GM21723 (cell line): ENCODE data around the gene EFCAB8.

Source experiments
- ATAC-seq: cut with Tn5 transposase; IDR thresholded peaks from one replicate; pipeline ENCODE4 v1.9.1; 2021; ENCODE audit warnings: mild to moderate bottlenecking, moderate library complexity; ENCODE audit not compliant: unreplicated experiment

Gene EFCAB8

GRCh38 chr20:32909451-32909850, 50.7 kb downstream of the EFCAB8 start:
- ATAC-seq = no peak

DNA sequence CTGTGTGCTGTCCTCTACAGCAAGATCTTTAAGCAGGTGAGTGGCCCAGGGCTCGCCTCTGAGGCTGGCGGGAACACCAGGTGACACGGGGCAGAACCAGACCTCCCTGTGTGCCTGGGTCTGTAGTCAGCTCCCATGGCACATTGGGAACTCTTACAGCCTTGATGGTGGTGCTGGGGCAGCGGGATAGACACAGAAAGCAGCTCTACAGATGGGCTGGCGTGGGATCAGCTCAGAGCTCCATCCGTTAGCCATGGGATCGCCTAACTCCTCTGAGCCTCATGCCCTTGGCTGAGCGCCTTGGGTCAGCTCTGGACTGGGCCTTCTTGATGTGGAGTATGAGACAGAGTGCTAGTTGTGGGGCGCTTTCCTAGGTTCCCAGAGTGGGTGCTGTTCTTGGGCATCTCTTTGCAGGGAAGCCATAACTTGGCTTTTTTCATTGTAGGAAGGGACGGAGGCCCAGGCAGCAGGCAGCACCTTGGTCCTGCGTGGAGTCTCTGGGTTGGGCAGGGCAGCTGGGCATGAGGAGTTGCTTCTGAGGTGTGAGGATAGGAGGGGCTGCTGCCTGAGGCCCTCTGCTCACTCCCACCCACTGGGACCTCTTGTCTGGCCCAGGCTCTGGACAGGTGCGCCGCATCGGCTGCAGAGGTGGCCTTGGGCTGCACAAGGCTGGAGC, 51.3 kb downstream of the EFCAB8 start:
- no peak for ATAC-seq

DNA sequence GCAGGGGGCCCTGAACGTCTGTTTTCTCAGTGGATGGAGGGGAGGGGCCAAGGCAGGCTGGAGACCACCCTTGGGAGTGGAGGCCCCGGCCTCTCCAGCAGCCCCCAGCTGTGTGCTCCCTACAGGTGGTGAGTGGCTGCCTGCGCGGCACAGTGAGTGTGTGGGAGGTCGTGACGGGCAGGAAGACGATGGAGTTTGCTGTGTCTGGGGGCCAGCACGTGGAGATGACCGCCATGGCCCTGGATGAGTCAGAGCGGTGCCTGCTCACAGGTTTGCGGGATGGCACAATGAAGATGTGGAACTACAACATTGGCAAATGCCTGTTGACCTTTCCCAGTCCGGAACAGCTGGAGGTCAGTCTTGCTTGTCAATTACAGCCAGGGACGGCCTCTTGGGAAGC, 52.6 kb downstream of the EFCAB8 start:
- ATAC-seq = no peak

GRCh38 chr20:32912688-32913087, 54.0 kb downstream of the EFCAB8 start:
- ATAC-seq = no peak

- ATAC-seq = no peak
Observed at GRCh38 chr20:32914031-32914430, 55.3 kb downstream of the EFCAB8 start.

- no peak for ATAC-seq
Observed at GRCh38 chr20:32917191-32917950, 58.6 kb downstream of the EFCAB8 start.

GRCh38 chr20:32918296-32918695, 59.6 kb downstream of the EFCAB8 start:
- no peak for ATAC-seq

DNA sequence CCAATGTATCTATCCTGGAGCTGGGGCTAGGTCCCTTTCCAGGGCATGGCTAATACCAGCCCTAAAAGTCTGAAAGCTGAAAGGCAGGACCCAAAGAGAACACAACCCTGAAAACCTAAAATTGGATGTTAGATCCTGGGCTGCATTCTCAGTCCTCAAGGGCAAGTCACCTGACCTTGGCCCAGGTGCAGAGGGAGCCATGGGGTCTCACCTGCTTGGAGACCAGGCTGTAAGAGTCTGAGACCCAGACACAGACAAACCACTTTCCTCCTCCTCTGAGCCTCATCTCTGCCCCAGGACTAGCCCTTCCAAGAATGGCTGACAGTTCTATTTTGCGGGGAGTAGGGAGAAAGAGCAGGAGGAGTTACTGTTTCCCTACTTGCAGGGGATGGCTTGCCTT, 60.0 kb downstream of the EFCAB8 start:
- ATAC-seq = no peak

DNA sequence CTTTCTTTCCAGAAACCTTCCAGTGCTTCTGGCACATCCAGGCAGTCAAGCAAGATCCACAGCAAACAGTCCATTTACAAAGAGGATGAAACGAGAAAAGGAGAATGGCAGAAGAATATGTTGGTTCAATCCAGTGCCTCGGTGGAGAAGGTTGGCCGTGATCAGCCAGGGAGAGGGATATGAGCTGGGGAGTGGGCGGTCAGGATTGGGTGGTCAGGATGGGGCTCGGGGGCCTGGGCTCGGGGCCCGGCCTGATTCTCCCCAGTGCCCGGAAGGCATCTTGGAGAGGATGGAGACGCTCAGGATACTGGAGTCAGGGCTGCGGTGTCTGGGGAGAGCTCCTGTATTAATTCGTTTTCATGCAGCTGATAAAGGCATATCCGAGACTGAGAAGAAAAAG, 61.3 kb downstream of the EFCAB8 start:
- ATAC-seq = no peak

GRCh38 chr20:32920530-32921298, 62.0 kb downstream of the EFCAB8 start:
- ATAC-seq = no peak

GRCh38 chr20:32922466-32922865, 63.7 kb downstream of the EFCAB8 start:
- no peak for ATAC-seq

DNA sequence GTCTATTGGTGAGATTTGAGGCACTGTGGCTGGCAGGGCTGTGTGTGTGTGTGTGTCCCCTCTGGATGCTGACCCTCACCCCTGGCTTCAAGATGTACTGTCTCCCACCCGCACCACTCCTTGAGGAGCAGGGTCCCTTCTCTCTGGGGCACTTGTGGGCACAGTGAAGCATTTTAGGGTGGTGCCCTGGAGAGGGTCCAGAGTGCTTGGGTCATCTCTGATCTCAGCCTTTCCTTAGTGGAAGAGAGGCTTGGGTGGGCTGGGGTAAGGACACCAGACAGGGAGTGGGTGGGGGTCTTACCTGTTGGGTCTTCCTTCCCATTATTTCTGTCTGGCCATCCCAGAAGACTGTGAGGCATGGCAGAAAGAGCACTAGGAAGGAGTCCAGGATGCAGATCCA, 66.1 kb downstream of the EFCAB8 start:
- no peak for ATAC-seq

GRCh38 chr20:32925481-32926196, 66.9 kb downstream of the EFCAB8 start:
- ATAC-seq = no peak

DNA sequence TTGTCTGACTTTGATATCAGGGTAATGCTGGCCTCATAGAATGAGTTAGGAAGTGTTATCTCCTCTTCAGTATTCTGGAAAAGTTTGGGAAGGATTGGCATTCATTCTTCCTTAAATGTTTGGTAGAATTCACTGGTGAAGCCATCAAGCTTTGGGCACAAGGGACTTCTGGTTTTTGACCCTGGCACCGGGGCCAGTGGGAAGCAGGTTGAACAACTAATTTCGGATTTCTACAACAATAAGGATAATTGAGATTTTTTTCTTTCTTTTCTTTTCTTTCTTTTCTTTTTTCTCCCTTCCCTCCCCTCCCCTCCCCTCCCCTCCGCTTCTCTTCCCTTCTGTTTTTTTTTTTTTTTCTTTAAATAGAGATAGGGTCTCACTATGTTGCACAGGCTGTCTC, 70.4 kb downstream of the EFCAB8 start:
- no peak for ATAC-seq

GRCh38 chr20:32930181-32930580, 71.5 kb downstream of the EFCAB8 start:
- no peak for ATAC-seq

- no peak for ATAC-seq
Observed at GRCh38 chr20:32930701-32931100, 72.0 kb downstream of the EFCAB8 start.

DNA sequence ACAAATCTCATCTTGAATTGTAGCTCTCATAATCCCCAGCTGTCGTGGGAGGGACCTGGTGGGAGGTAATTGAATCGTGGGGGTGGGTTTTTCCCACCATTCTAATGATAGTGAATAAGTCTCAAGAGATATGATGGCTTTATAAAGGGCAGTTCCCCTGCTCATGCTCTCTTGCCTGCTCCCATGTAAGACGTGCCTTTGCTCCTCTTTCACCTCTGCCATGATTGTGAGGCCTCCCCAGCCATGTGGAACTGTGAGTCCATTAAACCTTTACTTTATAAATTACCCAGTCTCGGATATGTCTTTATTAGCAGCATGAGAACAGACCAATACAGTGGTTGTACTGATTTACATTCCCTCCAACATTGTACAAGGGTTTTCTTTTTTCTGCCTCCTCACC, 75.9 kb downstream of the EFCAB8 start:
- ATAC-seq = no peak

- no peak for ATAC-seq
Observed at GRCh38 chr20:32941155-32941885, 82.6 kb downstream of the EFCAB8 start.

DNA sequence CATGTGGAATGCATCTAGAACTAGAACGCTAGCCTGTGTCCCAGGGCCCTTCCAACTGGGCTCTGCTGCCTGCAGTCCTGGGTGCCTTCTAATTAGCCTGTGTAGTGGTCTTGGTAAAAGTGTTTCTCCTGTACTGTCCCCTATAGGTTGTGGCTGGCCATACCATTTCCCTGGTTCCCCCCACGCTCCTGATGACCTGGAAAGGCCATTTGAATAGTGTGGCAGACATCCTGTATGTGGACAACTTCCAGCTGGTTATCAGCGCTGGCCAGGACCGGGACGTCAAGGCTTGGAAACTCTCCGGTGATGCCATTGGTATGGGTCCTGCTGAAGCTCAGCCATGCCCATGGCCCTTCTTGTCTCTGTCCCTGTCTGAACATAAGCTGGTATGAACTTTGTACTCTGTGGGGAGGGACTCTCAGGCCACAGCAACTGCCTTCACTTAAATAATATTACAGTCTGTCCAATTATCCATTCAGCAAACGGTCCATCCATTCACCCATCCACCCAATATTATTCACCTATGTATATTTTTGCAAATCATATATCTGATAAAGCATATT, 84.8 kb downstream of the EFCAB8 start:
- no peak for ATAC-seq

- no peak for ATAC-seq
Observed at GRCh38 chr20:32945710-32946221, 87.0 kb downstream of the EFCAB8 start.
